ENCODE results near the gene AGFG2. TPM values are rescaled to one million over a fixed set of nuclear protein-coding genes. Genes with fewer than 3 reads are reported as not detected.
A peak's percentile ranks its signal among the peaks of the same experiment; 100 is the strongest.
"Not testable (repeated sequence)": the region's sequence is repeated elsewhere in the genome, so short reads cannot be mapped to it uniquely, and the experiment has no call there.

Gene AGFG2
- polyA plus RNA-seq, 1 donor from 2014 or later: 7.3 TPM

DNA sequence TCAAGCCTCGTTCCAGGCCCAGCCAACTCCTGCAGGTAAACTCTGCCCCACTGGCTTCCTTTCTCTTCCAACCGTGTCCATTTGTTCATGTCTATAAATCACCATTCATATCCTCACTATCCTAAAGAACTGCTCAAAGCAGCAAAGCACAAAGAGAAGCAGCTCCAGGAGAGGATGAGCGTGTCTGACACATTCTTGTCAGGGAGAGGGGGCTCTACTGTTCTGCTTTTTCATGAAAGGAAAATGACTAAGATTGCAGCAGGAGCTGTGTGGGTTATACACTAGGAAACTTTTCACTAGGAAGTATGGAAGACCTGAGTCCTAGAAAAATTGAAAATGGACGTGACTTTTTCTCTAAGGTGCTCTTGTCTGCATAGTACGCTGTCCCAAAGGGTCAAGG lies 16.7 kb downstream of the AGFG2 start:
- Mint-ChIP-seq H3K4me1 (peaks cover 4 to 11% (median 7%) of the 10 kb centered on the region in 3 donors), H3K36me3 (no peaks in the 10 kb centered on the region), H3K4me3 (no peak overlapping the region), H3K27ac (no peak overlapping the region), H3K9me3 (no peaks in the 10 kb centered on the region), H3K27me3 (no peaks in the 10 kb centered on the region)

- Mint-ChIP-seq H3K4me1 (peaks cover 4 to 10% (median 7%) of the 10 kb centered on the region in 3 donors), H3K27ac (no peak overlapping the region), H3K4me3 (no peak overlapping the region), H3K27me3 (no peaks in the 10 kb centered on the region), H3K9me3 (no peaks in the 10 kb centered on the region), H3K36me3 (no peaks in the 10 kb centered on the region)
These were observed 17.5 kb downstream of the AGFG2 start for GRCh38 chr7:100556541-100556940.

DNA sequence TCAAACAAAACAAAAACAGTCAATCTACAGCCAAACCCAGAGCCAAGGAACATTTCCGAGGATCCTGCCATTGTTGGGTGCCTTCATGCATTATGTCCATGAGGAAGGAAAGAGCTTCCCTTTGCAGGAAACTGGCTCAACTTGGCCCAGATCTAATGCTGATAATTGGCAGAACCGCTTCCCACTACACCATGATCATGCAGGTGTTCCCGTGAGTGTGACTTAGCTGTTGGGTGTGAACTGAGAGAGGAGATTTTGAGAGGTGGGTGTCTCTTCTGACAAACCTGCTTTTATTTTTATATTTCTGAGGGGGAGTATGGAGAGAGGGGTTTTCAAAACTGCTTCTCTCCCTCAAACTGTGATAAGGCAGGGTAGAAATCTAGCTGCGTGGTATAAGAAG lies 20.1 kb downstream of the AGFG2 start:
- Mint-ChIP-seq H3K4me1 (peaks cover 2 to 16% (median 9%) of the 10 kb centered on the region in 3 donors), H3K36me3 (no peaks in the 10 kb centered on the region), H3K4me3 (no peak overlapping the region), H3K27ac (peak overlapping the region in 1 of 3 donors; percentile 48), H3K27me3 (no peaks in the 10 kb centered on the region), H3K9me3 (no peaks in the 10 kb centered on the region)

GRCh38 chr7:100561491-100562194 lies 22.6 kb downstream of the AGFG2 start:
- peaks cover 2 to 16% (median 12%) of the 10 kb centered on the region in 3 donors for H3K4me1 Mint-ChIP-seq
- peak overlapping the region in 1 of 3 donors; percentile 43 for H3K27ac Mint-ChIP-seq
- no peaks in the 10 kb centered on the region for H3K36me3 Mint-ChIP-seq
- H3K4me3 Mint-ChIP-seq: no peak overlapping the region
- H3K27me3 Mint-ChIP-seq: no peaks in the 10 kb centered on the region
- no peaks in the 10 kb centered on the region for H3K9me3 Mint-ChIP-seq

- Mint-ChIP-seq H3K36me3 (no peaks in the 10 kb centered on the region), H3K9me3 (no peaks in the 10 kb centered on the region), H3K4me1 (peaks cover 8 to 16% (median 12%) of the 10 kb centered on the region in 3 donors), H3K4me3 (no peak overlapping the region), H3K27me3 (no peaks in the 10 kb centered on the region), H3K27ac (no peak overlapping the region)
These were observed 23.4 kb downstream of the AGFG2 start for GRCh38 chr7:100562195-100563099.

DNA sequence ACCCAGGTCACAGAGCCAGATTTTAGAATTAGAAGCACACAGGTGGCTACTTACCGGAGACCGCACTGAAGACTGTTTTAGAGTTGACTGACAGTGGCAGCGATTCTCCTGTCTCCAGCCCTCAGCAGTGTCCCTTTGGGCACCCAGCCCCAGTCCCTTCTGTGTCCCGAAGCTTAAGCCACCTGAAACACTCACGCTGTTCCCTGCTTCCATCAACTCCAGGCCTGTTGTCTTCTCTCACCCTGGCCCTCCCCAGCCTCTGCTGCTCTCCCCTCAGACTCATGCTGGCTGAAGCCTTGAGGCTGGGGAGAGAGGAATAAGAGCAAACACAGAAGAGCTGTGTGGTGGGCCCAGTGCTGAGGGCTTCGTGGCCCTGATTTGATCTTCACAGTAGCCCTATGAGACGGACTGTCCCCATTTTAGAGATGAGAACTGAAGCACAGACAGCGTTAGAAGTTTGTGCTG lies 24.1 kb downstream of the AGFG2 start:
- Mint-ChIP-seq H3K9me3 (no peaks in the 10 kb centered on the region), H3K27ac (no peak overlapping the region)

DNA sequence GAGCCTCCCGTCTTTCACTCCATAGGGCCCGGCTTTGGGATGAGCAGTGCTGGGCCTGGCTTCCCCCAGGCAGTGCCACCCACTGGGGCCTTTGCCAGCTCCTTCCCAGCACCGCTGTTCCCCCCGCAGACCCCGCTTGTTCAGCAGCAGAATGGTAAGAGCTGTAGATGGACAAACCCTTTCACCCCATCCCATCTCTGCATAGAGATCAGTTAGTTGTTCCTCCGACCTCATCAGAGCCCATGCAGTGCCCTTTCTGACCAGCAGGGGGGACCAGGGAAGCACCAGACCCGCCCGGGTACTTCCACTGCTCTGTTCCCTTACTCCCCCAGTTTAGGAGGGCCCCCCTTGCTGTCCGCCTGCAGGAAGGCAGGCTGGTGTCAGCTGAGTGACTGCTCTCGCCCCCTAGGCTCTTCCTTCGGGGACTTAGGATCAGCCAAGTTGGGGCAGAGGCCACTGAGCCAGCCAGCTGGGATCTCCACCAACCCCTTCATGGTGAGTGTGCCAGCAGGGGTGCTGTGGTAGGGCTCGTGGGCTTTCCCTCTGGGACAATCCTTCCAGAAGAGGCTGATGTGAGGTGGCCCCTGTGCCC lies 24.9 kb downstream of the AGFG2 start:
- Mint-ChIP-seq H3K27me3 (no peaks in the 10 kb centered on the region), H3K36me3 (no peaks in the 10 kb centered on the region), H3K4me3 (peak overlapping the region in 1 of 4 donors; percentile 25), H3K27ac (peak overlapping the region in 2 of 3 donors; percentile 53 to 54), H3K9me3 (no peaks in the 10 kb centered on the region), H3K4me1 (peaks cover 16 to 23% (median 19%) of the 10 kb centered on the region in 3 donors)

More for the DNA sequence above, 24.1 kb downstream of the AGFG2 start:
- Mint-ChIP-seq H3K4me1 (peaks cover 15 to 19% (median 16%) of the 10 kb centered on the region in 3 donors), H3K36me3 (no peaks in the 10 kb centered on the region), H3K27me3 (no peaks in the 10 kb centered on the region), H3K4me3 (no peak overlapping the region)

DNA sequence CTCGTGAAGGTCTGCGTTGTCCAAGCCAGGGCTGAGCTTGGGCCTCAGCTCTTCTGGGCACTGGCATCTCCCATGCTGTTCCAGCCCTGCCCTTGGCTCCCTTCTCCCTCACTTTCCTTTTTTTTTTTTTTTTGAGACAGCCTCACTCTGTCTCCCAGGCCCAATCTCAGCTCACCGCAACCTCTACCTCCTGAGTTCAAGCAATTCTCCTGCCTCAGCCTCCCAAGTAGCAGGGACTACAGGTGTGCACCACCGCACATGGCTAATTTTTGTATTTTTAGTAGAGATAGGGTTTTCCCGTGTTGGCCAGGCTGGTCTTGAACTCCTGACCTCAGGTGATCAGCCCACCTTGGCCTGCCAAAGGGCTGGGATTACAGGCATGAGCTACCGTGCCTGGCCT lies 25.4 kb downstream of the AGFG2 start:
- not testable (repeated sequence) for H3K27me3 Mint-ChIP-seq, H3K9me3 Mint-ChIP-seq
- H3K4me1 Mint-ChIP-seq: peaks cover 15 to 24% (median 23%) of the 10 kb centered on the region in 3 donors

GRCh38 chr7:100565133-100565571 lies 26.1 kb downstream of the AGFG2 start:
- no peaks in the 10 kb centered on the region for H3K36me3 Mint-ChIP-seq
- no peaks in the 10 kb centered on the region for H3K27me3 Mint-ChIP-seq
- no peak overlapping the region for H3K4me3 Mint-ChIP-seq
- H3K27ac Mint-ChIP-seq: no peak overlapping the region
- peaks cover 10 to 25% (median 22%) of the 10 kb centered on the region in 3 donors for H3K4me1 Mint-ChIP-seq
- H3K9me3 Mint-ChIP-seq: no peaks in the 10 kb centered on the region

More for the DNA sequence above, 25.4 kb downstream of the AGFG2 start:
- H3K27ac Mint-ChIP-seq: peak overlapping the region in 2 of 3 donors; percentile 53 to 54
- H3K4me3 Mint-ChIP-seq, H3K36me3 Mint-ChIP-seq: not testable (repeated sequence)

GRCh38 chr7:100566018-100566531 lies 27.1 kb downstream of the AGFG2 start:
- Mint-ChIP-seq H3K27ac (peak overlapping the region in 2 of 3 donors; percentile 12 to 35), H3K36me3 (no peaks in the 10 kb centered on the region), H3K4me1 (peaks cover 10 to 25% (median 22%) of the 10 kb centered on the region in 3 donors), H3K9me3 (no peaks in the 10 kb centered on the region), H3K4me3 (no peak overlapping the region), H3K27me3 (no peaks in the 10 kb centered on the region)

- Mint-ChIP-seq H3K4me1 (peaks cover 15 to 30% (median 29%) of the 10 kb centered on the region in 3 donors), H3K36me3 (no peaks in the 10 kb centered on the region), H3K27me3 (no peaks in the 10 kb centered on the region), H3K4me3 (peak overlapping the region in 3 of 4 donors; percentile 19 to 83 (median 39)), H3K9me3 (no peaks in the 10 kb centered on the region), H3K27ac (peak overlapping the region in 2 of 3 donors; percentile 12 to 35)
These were observed 28.2 kb downstream of the AGFG2 start for GRCh38 chr7:100567031-100567730.

DNA sequence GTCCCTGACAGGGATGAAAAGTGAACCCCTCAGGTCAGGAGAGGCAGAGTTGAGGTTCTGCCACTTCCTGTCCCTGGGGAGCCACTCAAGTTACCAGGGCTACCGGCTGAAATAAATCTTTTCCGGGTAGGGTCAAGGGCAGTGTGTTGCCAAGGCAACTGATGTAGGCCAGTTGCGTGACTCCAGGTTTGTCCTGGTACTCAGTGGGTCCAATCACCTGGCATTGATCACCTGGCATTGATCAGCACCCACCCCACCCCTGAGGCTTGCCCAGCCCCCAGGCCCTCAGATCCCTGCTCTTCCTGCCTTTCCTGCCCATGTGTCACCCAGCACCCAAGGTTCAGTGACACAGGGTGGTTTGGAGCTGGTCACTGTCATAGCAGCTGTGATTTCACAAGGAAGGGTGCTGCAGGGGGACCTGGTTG lies 28.8 kb downstream of the AGFG2 start:
- Mint-ChIP-seq H3K4me3 (peak overlapping the region in 3 of 4 donors; percentile 19 to 83 (median 43)), H3K9me3 (no peaks in the 10 kb centered on the region), H3K27ac (peak overlapping the region in 1 of 3 donors; percentile 16), H3K4me1 (peaks cover 15 to 30% (median 29%) of the 10 kb centered on the region in 3 donors), H3K36me3 (no peaks in the 10 kb centered on the region), H3K27me3 (no peaks in the 10 kb centered on the region)

DNA sequence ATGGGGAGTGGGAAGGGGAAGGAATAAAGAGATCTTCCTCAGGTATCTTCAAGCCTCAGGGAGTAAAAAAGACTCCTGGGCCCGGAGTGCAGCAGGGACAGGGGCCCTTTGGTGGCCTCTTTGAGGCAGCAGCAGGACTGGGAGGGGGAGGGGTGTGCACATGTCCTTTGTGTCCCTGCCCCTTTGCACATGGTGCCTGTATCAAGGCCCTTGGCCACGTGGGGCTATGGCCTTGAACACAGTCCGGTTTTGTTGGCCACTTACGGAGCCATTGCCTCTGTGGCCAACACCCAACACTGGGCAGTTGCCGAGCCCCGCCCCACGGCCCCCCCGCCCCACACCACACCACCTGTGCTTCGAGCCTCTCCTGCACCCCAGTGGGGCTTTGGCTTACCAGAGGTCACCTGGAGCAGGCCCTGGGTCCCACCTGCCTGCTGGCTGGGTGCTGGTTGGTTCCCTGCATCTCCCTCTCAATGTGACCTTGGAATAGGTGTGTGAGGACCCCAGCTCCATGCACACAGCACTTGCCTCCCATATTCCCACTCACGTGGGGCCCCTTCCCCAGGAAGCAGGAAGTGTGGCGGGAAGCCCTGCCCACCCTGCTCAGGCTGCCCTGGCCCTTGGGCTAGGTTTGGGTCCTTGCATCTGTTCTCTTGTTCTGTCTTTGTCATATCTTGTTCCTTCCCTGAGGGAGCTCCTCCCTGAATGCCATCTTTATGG lies 29.3 kb downstream of the AGFG2 start:
- no peaks in the 10 kb centered on the region for H3K36me3 Mint-ChIP-seq
- no peaks in the 10 kb centered on the region for H3K9me3 Mint-ChIP-seq
- peak overlapping the region in 2 of 3 donors; percentile 33 to 47 for H3K27ac Mint-ChIP-seq
- no peaks in the 10 kb centered on the region for H3K27me3 Mint-ChIP-seq
- H3K4me3 Mint-ChIP-seq: peak overlapping the region in 3 of 4 donors; percentile 19 to 83 (median 67)
- peaks cover 15 to 30% (median 29%) of the 10 kb centered on the region in 3 donors for H3K4me1 Mint-ChIP-seq

Data from IgD-negative memory B cell (primary cell).